Left renal cortex interstitium (tissue), 4 donors: ENCODE results near the gene GALNT14. TPM values are rescaled to one million over a fixed set of nuclear protein-coding genes. Genes with fewer than 3 reads are reported as not detected.

Experiments
- DNase-seq, 4 donors: peaks; one replicate each; pipeline ENCODE4 v3.0.0-alpha.2; 2013; ENCODE audit warnings: low read depth in 4 of 4, low spot score in 2 of 4, missing footprints in 1 of 4
- polyA plus RNA-seq, 4 donors: library from polyadenylated mRNA; unstranded; fragments of 120-200 nt; gene quantifications; one replicate each; pipeline ENCODE4 v1.2.1, GENCODE V29; 2013; ENCODE audit not compliant: insufficient read length in 4 of 4

Gene GALNT14
- polyA plus RNA-seq, 4 donors: 37.9 to 44.8 (median 40.0) TPM

DNA sequence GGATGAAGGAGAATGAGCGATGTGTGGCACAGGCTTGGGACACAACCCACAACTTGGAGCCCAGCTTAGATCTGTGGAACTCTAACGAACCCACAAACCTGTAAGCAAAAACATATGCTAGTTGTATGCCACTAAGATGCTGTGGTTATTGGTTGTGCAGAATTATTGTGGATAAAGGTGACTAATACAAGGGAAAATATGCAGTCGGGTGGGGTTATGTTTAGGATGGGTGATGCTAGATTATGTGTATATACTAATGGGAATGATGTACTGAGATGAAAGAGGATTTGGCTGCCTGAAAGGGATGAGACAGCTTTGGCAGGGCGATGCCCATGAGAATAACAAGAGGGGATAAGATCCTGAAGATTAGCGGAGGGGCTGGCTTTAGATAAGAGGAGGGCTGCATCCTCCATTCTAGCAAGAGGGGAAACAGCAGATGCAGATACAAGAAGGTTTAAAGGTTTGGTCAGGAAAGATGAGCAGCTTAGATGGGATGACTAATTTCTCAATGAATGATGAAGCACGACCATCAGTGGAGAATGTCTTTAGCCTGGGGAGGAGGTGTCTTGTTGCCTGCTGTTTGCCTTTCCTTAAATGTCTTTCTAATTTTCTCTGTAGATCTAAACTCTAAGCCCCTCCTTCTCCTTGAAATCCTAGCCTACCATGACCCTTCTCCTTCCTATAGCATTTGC is 49.6 kb downstream of the GALNT14 start:
- no peak for DNase-seq

DNA sequence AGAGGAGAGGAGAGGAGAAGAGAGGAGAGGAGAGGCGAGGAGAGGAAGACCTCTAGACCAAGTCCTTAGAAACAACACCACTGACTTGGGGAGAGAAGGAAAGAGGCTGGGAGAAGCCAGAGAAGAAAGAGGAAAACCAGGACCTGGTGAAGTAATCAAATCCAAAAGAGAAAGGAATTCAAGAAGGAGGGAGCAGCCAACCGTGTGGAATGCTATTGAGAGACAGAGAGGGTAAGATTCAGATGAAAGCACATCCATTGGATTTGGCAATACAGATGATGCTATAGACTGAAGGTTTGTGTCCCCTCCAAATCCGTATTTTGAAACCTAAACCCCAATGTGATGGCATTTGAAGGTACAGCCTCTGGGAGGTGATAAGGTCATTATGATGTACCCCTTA is 50.7 kb downstream of the GALNT14 start:
- no peak for DNase-seq

DNA sequence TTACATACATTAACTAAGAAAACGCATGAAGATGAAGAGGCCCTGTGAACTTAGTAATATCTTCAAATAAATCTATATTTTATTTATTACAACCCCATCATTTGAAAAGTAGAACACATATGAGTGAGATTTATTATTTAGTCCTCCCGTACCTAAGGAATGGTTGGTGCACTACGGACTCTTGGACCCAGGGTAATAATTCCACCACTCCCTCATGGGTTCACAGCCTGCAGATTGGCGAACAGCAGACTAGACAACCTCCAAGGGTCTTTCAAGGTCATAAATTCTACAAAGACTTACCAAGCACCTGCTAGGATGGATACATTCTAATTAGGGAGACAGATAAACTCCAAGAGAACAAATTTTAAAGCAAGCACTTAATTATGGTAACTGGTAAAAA is 51.6 kb downstream of the GALNT14 start:
- no peak for DNase-seq

DNA sequence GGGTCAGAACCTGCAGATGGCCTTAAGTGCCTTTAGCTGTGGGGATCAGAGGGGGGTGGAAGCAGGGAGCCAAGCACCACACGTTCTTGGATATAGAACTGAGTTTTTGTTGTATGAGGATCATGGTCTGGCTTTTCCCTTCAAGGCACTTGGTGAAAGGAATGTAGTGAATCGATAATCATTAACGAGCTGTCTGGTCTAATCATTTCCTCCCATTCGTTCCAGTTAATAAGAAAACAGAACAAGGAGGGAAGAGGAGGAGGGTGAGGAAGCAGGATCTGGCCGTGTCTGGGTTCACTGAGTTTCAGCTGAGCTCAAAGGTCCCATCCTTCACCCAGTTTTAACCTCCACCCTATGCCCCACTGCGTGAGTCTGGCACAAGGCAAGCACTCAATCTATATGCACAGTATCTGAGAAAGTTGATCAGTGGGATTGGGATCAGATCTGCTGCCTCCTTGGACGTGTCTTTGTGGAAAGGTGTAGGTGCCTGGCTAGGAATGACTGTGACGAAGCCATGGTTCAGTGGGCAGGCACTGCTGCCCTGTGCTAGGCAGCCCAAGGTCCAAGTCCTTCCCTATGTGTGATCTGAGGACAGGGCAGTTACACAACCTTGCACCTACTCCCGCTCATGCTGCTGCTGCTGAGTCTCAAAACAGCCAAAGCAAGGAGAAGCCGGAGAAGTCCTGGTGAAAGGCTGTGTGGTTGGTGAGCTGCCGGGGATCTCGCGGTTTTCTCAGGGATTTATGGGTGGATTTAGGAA is 54.8 kb downstream of the GALNT14 start:
- peak in 3 of 4 donors; percentile 26 to 32 (median 29) for DNase-seq

DNA sequence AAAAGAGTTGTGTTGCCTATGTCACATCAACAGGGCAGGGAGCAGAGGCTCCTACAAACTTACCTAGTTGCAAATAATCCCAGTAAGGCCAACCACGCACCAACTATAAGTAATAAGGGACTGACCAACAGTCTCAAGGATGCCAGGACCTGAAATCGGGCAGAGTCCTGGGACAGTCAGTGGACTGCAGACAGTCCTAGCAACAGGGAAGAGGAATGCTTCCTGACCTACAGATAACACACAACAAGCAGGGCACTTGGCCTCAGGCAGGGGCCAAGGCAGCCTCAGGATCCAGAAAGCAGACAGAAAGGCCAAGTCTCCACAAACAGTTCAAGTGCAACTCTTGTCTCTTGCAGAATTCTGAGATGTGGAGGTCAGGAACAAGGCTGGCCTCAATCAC is 56.2 kb downstream of the GALNT14 start:
- DNase-seq: no peak

DNA sequence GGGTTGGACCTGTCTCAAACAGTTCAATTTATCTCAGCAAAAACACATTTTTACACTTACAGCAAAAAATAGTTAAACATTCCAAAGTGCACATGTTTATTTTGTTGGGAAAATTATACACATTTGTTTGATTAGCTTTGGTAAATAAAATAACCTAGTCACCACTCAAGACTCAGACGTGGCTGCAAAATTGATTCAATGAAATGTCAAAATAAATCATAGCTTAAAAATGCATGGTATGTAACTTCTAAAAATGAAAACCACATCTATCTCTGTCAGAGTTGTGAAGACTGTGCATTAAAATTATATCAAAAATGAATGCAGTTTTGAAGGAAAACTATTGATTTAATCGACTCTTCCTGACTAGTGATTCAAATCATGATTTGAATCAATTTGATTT is 56.7 kb downstream of the GALNT14 start:
- no peak for DNase-seq

DNA sequence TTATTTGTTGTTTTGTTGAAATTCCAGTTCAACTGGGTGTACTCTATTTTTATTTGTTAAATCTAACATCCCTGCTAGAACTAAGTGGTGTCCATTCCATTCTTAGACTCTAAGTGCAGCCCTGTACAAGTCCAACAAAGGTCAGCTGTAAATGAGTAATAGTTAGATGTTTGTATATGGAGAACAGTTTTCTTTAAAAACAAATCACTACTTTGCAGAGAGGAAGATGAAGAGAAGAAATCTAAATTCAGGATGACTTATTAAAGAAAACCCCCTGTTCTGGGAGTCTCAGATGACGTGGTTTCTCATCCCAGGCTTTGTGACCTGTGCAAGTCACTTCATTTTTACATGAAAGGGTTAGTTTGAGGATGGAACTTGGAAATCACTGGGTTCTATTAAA is 57.9 kb downstream of the GALNT14 start:
- no peak for DNase-seq

DNA sequence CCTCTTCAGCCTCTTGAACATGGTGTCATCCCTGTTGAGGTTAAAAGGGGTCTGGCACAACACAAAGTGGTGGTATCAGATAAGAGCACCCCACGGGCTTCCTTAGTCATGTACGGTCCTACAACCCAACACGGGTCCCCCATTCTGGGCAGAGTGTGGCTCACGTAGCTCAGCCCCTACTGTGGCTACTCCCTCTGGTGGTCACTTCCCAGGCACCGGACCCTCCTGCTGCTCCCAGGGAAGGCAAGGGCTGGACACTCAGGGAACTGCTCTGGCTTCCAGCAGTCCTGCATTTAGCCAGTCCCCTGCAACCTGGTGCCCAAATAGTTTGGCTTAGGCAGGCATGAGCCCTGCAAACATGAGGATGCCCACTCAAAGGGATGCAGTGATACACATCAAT is 58.6 kb downstream of the GALNT14 start:
- DNase-seq: no peak

DNA sequence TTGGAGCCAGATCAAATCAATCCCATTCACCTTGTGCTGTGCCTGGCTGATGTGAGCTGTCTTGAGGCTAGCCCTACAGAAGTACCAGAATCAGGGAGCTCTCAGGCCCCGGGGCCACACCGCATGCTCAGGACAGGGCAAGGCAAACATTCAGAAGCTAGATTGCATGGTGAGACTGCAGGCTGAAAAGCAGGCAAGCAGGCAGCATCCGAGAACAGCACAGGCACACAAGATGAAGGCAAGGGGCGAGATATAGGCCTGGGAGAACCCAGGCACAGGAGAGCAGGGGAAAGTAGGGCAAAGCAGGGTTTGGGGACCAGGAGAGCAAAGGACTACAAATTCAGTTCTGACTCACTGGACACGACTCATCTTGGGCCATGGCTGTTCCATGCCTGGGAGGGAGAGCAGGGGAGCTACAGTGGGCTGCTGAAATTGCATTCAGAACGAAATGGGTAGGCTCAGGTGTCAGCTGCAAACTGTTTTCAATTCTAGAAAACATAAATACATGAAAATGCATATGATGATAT is 59.6 kb downstream of the GALNT14 start:
- no peak for DNase-seq

DNA sequence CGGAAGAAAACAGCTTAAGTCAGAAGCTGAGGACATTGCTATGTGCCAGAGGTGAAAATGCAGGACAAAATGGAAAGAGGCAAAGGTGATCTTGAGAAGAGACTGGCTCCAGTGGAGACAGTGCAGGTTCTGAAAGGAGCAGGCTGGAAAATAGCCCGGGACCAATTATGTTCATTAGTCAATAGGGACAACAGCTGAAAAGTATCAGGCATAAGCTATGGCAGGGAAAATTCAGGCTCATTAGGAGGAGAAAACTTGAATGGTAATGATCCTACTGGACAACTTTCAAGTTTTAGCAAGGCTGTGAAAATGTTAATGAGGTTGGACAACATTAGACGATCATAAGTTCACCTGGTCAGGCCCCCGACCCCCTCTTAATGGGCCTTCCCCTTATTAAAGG is 60.2 kb downstream of the GALNT14 start:
- DNase-seq: no peak

DNA sequence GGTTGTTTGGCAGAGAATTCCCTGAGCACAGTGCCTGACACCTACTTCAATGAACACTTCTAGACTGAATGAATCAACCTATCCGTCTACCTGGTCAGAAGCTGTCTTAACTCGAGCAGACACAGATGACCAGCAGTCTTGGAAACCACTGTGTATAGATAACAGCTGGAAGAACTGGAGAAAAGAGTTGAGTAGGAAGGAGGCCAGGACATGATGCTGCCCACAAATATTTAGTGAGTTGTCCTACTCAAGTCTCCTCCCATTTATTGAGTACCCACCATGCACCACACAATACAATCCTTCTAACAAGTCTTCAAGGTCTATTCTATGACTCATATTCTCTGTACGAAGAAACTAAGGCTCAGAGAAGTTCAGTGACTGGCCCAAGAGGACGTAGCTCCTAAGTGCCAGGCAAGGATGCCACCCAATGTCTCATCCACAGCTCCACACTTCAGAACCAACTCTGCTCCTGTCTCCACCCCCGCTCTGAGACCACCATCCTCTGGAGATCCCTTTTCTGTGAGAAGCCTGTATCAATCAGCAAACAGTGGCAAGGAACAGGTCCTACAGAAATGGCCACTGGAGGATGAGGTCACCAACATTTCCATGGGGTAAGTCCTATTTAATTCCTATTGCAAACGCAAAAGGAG is 62.2 kb downstream of the GALNT14 start:
- no peak for DNase-seq

DNA sequence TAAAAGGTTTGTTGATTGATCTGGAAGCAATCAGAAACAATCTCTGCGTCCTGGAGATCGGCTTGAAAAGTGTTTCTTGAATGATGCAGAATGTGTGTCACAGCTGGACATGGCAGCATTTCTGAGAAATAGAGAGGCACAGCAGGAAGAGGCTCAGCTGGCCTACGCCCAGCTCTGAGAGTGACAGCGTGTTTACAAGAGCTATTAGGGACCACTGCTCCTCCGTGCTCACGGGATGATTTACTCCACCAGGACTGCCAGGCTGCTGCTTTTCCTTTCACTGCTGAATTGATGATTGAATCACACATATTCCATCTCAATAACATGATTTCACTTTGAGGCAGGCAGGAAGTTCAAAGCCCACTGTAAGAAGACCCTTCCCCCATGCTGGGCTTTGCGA is 62.8 kb downstream of the GALNT14 start:
- no peak for DNase-seq

DNA sequence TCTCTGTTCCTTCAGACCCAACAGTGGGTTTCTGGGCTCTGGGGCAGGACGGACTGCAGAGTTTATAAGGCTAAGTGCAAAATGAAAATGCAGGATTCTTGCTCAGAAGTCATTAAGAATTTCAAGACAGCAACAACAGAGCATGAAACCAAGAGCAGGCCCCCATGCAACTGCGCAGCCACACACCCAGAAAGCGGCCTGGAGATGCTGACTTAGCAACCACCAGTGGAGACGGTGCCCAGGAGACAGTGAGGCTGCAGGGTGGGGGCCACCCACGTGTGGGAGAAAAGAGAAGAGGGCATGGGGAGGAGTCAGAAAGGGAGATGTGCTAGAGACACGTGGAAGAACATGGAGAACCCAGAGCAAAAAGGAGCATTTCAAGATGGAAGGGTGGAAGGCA is 66.5 kb downstream of the GALNT14 start:
- DNase-seq: no peak

DNA sequence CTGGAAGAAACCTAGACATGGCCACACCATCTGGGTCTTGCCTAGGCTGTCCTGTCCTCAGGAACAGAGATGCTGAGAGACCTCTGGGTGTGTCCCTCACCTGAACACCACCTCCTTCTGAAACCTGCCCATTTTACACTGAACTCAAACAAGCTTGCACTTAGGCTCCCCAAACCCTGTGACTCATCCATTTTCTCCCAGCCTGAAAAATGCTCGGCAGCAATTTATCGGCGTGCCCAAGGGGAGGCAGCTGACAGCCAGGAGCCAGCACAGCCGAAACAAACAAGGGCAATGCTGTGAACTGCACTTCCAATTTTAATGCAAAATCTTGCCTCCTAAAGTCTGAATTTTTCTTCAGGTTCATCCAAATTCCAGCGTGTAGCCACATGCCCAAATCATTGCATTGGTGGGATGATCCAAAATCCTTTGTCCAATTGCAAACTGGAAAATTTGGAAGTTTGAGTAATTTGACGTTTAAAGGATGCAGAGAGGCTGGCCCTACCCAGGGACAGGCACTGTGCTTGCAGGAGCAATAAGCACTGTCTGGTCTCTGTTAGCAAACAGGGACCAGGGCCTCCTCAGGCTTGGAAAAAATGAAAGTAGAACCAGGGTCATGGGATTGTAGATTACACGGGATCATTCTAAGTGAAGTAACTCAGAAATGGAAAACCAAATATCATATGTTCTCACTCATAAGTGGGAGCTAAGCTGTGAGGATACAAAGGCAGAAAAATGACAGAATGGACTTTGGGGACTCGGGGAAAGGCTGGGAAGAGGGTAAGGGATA is 67.7 kb downstream of the GALNT14 start:
- no peak for DNase-seq

DNA sequence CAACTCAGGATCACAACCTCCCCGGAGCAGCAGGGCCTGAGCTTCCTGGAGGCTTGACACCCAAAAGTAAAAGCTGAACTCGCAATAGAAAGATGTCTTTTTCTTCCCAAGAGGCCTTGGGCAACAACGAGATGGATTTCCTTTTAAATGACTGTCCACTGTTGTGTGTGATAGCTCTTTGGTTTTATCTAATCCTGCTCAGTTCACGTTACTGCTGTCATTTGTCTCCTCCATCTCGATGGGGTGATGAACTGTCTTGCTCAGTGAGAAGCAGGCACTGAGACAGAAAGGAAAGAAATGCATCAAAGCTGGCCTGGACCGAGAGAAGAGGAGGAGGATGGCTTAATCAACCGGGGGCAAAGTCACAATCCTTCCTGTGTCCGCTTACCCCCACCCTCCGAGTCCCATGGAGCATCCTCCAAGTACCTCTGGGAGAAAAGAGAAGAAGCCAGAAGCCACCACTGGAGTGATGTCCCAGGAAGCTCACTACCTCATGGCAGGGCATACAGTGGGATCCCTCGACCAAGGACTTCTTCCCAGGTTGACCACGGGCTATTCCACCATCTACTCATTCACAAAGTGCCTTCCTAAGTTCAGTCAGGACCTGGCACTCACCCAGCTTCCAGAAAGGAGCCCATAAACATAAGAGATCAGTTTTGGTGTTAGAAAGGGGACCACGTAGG is 68.5 kb downstream of the GALNT14 start:
- DNase-seq: no peak

DNA sequence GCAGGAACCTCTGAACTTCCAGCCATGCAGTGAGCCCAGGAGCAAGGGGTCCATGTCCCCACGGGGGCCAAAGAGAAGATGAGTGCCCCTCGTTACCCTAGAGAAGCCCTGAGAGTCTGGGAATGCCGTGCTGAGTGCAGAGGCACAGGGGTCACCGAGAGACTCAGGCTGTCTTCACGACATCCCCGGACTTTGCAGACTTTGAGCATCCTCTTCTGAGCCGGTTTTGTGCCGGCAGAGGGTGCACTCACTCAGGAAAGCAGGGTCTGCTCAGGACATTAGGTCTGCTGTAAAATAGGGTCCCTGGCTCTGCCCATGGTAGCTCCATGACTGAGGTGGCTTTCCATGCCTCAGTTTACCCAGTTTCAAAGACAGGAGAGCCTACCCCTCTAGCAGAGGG is 71.0 kb downstream of the GALNT14 start:
- DNase-seq: no peak

DNA sequence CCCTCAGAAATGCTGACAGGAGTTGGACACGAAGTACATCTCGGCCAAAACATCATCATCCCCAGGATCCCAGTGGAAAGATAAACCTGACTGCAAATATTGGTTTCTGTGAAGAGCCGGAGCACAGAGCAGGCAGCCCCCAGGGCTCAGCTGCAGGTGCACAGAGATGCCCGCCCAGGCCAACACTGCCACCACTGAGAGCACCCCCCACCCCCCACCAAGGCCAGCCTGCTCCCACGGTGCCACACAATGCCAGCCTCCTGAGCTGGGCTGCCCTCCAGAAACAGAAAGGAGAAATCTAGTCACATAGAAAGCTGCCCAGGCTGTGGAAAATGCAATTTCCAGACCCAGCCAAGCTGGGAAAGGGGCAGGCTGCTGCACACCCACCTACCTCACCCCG is 71.7 kb downstream of the GALNT14 start:
- DNase-seq: no peak

DNA sequence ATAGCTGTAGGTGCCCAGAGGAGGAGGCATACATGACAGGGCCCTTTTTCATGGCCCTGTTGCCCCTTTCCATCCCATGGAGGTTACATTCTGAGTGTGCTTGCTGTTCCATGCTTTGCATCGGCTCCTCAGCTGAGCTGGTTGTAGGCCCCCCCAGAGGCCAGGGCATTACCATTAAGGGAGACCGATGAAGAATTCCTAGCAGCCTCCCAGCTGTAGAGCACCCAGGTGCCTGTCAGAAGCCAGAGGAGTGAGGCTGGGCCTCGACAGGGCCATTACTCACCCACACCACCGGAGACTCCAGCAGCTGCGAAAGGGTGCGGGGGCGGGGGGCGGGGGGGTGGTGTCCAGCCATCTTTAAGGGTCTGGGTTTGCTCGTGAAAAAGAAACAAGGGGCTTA is 72.2 kb downstream of the GALNT14 start:
- no peak for DNase-seq

DNA sequence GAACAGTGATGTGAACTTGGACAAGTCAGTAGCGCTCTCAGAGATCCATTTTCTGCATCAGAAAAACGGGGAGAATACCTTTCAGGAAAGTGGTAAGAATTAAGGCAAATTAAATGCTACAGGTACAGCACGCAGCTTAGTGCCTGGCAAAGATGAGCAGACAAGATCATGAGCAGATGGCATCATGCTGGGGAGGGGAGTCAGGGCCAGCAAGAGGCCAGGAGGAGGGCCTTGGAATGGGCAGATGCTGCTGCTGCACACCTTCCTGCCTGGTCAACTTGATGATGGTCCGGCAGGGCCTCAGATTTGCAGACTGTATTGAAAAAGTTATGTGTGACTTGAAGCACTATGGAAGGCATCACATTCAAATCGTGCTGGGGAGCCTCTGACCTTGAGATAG is 72.9 kb downstream of the GALNT14 start:
- no peak for DNase-seq

DNA sequence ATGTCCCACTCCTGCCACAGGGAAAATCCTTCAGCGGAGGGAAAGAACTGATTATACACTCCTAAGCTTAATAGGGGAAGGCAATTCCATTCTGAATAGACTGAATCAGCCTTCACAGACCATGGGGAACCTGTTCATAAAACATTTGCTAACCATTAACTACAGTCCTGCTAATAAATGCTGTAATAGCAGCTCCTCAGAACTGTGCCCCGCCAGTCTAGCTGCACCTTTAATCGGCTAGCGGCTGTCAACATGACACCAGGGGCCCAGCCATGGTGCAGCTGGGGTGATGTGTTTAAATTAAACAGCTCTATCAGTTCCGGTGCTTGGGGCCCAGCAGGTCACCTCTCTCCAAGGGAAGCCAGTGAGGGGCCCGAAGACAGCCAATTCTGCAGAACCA is 77.8 kb downstream of the GALNT14 start:
- DNase-seq: peak in 2 of 4 donors; percentile 9 to 43
